HG03571 (cell line): ENCODE data around the gene SIRT4.
"Not testable (repeated sequence)": the region's sequence is repeated elsewhere in the genome, so short reads cannot be mapped to it uniquely, and the experiment has no call there.

Experiments used
- ATAC-seq: cut with Tn5 transposase; IDR thresholded peaks from one replicate; pipeline ENCODE4 v1.9.1; 2021; ENCODE audit not compliant: unreplicated experiment

Gene SIRT4

GRCh38 chr12:120332523-120332922 lies 30.4 kb downstream of the SIRT4 start:
- ATAC-seq, result no peak

DNA sequence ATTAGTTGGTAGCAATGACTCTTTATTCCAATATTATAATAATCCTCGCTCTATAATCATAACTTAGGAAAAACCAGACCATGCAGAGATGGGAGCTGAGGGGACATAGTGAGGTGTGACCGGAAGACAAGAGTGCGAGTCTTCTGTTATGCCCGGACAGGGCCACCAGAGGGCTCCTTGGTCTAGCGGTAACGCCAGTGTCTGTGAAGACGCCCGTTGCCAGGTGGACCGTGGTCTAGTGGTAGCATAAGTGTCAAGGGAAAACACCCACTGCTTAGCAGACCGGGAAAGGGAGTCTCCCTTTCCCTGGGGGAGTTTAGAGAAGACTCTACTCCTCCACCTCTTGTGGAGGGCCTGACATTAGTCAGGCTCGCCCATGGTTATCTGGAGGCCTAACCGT lies 33.3 kb downstream of the SIRT4 start:
- not testable (repeated sequence) for ATAC-seq

DNA sequence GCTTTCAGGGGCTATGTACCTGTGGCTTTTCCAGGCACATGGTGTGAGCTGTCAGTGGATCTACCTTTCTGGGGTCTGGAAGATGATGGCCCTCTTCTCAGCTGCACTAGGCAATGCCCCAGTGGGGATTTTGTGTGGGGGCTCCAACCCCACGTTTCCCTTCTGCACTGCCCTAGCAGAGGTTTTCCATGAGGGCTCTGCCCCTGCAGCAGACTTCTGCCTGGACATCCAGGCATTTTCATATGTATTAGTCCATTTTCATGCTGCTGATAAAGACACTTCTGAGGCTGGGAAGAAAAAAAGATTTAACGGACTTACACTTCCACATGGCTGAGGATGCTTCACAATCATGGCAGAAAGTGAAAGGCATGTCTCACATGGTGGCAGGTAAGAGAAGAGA lies 34.3 kb downstream of the SIRT4 start:
- not testable (repeated sequence) for ATAC-seq

- ATAC-seq, result no peak
Observed at GRCh38 chr12:120337730-120338129, 35.6 kb downstream of the SIRT4 start.

GRCh38 chr12:120339256-120339655 lies 37.1 kb downstream of the SIRT4 start:
- ATAC-seq, result no peak

- ATAC-seq, result no peak
Observed at GRCh38 chr12:120342175-120343038, 40.3 kb downstream of the SIRT4 start.

GRCh38 chr12:120343039-120343537 lies 41.0 kb downstream of the SIRT4 start:
- ATAC-seq, result no peak

DNA sequence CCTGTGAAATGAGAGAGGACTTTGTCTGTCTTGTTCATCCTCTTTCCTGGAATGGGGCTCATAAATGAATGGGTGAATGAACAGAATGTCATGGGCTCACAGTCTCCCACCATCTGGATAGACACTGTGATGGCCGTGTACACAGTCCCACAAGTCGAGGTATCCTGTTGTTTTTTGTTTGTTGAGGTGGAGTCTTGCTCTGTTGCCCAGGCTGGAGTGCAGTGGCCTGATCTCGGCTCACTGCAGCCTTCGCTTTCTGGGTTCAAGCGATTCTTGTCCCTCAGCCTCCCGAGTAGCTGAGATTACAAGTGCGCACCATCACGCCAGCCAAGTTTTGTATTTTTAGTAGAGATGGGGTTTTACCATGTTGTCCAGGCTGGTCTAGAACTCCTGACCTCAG lies 41.6 kb downstream of the SIRT4 start:
- no peak for ATAC-seq

DNA sequence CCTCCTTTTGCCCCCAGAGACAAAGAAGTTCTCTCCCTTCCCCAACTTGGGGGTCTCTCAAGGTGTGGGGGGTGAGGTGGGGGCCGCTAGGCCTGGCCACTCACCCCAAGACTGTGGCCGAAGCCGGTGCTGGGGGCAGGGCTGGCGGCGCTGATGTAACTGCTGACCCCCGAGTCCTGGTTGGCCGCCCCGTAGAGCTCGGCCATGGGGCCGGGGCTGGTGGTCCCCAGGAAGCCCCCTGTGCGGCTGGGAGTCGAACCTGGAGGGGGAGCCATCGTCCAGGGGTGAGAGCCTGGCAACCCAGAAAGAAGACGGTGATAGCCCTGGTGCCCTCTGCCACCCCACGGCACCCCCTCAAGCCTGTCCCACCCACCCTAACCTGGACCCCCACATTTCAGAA lies 43.9 kb downstream of the SIRT4 start:
- ATAC-seq, result no peak

DNA sequence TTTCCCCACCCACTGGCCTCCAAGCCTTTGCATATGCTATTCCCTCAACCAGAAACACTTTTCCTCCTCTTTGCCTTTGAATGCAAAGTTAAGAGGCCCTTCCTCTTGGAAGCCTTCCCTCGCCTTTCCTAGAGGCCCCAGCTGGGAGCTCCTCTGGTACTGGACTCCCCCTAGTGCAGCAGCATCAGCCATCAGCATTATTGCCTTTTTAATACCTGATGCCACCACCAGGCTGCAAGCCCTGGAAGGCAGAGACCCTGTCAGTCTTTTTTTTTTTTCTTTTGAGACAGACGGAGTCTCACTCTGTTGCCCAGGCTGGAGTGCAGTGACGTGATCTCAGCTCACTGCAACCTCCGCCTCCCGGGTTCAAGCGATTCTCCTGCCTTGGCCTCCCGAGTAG lies 44.6 kb downstream of the SIRT4 start:
- ATAC-seq, result no peak

DNA sequence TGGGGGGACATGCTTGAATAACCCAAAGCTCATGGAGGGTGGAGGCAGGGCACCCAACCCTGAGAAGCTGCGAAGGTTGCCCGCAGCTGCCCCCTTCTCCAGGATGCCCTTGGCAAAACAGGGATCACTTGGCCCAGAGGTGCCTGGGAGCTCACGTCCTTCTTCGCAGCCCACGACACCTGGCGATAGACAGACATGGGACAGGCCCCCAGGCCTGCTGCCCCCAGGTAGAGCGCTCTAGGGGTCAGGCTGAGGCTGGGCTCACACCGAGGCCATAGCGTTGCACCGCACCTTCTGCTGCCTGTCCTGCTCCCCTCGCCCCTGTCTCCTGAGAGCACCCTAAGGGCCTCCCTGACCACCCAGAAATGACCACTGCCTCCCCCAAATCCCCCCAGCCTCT lies 45.6 kb downstream of the SIRT4 start:
- no peak for ATAC-seq

GRCh38 chr12:120350576-120351350 lies 48.6 kb downstream of the SIRT4 start:
- ATAC-seq, result no peak

DNA sequence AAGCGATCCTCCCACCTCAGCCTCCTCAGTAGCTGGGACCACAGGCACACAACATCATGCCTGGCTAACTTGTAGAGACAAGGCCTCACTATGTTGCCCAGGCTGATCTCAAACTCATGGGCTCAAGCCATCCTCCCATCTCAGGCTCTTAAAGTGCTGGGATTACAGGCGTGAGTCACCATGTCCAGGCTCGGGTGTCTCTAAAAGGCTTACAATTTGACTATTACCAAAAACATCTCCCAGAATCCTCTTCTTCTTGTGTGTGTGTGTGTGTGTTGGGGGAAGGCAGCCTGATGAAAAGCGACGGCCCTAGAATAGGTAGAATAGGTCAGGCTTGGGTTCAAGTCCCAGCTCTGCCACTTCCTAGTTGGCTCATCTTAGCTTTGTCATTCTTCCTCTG lies 50.0 kb downstream of the SIRT4 start:
- no peak for ATAC-seq

DNA sequence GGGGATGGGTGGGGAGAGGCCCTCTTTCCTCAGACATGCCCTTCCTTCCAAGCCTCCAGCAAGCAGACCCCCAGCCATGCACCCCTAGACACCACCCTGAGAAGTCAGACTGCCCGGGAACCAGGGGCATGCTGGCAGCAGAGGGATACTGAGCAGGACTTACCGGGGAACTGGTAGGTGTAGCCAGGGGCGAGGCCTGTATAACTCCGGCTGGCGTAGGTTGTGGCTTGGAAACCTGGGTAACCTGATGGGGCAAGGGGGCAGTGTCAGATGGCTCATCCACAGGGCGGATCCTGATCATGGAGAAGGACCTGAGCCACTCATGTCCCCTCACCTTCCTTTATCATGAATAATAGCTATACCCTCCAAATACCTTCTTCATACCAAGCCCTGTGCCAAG lies 51.0 kb downstream of the SIRT4 start:
- no peak for ATAC-seq

- no peak for ATAC-seq
Observed at GRCh38 chr12:120353556-120354317, 51.6 kb downstream of the SIRT4 start.

DNA sequence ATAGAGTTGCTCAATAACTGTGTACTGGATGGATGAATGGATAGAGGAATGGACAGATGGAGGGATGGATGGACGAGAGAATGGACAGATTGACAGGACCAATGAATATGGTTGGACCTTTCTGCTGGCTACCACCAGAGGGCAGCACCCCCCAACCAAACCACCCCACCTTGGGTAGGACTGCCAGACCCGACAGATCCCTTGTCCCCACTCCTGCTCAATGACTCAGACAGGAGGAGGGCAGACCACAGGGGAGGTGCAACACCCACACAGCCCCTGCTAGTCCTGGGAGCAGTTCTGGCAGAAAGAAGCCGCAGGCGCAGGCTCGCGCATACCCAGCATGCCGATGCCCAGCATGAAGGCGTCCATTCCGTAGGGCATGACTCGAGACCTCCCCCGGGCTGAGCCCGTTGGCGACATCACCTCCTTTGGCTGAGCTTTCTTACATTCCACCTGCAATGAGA lies 54.5 kb downstream of the SIRT4 start:
- ATAC-seq, result no peak

DNA sequence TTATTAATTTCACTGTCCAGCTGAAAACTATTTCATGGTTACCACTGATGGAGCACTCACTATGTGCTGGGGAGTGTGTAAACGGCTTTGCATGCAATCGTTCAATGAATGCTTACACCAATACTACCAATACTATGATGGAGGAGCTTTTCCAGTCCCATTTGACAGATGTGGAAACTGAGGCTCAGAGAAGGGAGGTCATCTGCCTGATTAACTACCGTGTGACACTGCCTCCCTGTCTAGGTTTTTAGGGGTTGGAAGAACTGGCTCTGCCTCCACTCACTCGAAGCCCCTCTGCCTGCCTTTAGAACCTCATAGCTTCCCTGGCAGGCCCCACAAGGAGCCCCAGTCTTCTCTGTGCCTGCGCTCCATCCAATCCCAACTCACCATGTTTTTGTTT lies 55.0 kb downstream of the SIRT4 start:
- no peak for ATAC-seq

- ATAC-seq, result no peak
Observed at GRCh38 chr12:120358412-120359100, 56.4 kb downstream of the SIRT4 start.

DNA sequence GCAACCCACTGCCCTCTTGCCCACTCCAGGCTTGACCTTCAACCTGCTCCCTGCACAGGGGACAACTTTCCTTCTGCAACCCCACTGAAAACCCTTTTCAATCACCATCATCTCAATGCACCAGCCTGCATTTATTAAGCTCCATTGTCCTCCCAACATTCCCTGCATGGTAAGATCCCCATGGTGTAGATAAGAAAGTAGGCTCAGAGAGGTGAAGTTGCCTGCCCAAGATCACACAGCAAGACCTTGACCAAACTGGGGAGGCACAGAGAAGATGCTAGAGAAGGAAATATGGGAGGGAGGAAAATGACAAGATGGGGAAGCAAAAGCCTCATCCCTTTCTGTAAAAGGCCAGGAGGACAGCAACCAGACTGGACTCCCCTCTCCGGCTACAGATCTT lies 57.0 kb downstream of the SIRT4 start:
- no peak for ATAC-seq

DNA sequence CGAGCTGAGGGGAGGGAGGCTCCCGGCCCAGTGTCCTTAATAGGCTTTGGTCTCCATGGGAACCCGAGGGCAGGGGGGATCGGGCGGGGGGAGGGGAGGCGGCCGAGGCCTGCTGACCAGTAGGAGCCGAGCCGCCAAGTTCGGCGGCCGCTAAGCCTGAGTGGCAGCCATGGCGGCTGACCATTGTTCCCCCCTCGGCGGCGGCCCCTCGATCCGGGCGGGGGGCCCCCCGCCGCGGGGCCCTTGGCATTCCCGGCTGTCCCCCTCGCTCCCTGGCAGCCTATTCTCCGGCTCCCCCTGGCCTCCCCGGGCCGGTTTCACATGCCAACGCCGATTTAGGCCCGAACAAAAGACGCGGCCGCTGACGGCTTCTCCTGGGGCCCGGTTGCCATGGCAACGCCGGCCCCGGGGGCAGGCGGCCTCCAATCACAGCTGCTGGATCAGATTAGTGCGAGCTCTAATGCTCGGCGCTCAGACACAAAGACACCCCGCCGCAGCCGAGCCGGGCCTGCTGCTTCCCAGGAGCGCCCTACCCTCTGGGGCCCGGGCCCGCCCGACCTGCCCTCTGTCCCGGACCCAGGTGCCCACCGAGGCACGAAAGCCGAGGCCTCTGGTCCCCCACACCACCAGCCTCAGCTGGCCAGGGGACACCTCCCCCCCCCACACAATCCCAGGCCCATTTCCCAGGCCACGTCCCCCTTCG lies 59.5 kb downstream of the SIRT4 start:
- no peak for ATAC-seq
